CD4-positive, alpha-beta T cell treated with Interferon gamma for 1 hour (primary cell): ENCODE data around the gene IGF1R.

Experiments used
- DNase-seq: peaks from one replicate; pipeline ENCODE4 v3.0.0-alpha.2; 2020

Gene IGF1R

DNA sequence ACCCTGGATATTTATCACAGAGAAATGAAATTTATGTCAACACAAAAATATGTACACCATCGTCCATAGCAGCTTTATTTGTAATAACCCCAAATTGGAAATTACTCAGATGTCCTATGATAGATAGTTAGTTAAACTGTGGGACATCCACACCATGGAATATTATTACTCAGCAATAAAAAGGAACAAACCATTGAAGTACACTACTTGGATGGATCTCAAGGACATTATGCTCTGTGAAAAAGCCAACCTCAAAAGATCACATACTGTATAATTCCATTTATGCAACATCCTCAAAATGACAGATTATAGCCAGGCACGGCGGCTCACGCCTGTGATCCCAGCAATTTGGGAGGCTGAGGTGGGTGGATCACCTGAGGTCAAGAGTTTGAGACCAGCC is 246.0 kb downstream of the IGF1R start:
- DNase-seq = no peak

DNA sequence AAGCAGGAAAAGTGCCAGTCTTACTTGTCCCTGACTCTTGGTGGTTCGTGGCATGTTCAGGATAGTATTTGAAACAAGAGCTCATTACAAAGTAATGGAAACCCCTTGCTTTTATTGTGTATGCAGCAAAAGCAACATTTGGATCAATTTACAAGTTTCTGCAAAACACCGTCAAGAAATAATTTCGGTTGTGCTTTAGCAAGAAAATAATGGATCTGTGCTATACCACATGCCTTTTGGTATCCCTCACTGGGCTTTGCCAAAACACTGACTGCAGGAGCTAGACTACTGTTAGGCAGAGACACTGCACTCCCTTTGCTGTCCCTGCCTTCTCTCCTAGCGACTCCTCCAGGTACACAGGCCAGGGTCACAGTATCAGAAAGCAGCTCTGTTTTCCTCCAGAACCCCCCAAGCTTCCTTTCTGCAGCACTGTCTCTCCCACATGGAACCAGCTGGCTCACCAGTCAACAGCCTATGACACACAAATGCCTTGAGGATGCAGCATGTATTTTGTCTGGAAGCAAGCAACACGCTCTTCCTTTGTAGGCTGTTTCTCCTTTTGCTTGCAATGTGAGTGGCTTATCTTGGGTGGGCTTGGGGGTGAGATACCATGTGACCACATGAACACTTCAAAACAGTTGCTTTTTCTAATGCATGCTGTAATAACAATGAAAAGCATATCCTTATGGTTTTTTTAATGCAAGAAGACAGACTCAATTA is 247.8 kb downstream of the IGF1R start:
- DNase-seq = no peak

DNA sequence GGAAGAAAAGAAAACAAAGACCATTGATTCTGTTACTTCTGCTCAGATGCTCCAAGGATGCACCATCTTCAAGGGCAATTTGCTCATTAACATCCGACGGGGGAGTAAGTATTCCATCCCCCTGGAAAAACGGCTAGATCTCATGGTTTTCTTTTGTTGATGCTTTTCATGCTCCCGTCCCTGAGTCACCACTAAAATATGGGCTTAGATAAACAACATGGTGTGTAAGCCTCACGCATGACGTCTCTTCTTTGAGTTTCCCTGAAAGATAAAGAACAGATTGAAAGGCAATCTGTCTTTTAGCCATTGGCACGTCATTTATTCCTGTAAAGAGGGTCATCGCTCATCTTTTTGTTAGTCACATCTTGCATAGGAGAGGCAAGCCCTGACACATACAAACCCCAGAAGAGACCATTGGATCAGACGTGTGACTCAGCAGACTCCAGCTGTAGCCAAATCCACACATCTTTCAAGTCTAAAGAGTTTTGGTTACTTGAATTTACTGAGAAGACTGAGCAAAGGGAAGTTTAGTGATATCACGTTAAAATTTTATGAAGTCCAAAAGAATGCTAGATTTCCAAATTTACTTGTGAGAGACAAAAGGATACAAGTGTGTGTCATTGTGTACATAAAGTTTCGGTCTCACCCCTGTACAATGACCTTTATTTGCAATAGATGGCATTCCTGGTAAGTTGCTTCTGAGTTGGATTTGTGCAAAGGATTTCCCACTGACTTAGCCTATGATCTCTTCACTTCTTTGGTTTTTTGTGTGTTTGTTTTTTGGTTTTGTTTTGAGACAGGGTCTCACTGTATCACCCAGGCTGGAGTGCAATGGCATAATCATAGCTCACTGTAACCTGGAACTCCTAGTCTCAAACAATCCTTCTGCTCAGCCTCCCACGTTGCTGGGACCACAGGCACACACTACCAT is 248.7 kb downstream of the IGF1R start:
- DNase-seq = no peak

DNA sequence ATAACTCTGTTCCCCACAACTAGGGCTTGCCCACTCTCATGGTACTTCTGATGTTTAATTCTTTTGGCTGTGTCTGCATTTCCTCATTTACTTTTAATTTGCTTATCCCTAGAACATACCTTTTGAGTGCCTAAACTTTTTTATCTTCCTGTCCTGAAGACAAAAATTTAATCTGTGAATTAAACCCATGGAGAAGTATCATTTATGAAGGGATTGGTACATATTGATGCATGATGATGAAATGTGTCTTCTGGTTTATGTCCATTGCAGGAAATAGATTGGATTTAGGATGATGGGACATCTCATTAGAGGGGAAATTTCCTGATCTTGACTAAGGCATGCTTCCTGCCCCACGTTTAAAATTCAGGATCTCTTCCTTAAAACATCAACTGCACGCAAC is 249.8 kb downstream of the IGF1R start:
- DNase-seq = no peak

DNA sequence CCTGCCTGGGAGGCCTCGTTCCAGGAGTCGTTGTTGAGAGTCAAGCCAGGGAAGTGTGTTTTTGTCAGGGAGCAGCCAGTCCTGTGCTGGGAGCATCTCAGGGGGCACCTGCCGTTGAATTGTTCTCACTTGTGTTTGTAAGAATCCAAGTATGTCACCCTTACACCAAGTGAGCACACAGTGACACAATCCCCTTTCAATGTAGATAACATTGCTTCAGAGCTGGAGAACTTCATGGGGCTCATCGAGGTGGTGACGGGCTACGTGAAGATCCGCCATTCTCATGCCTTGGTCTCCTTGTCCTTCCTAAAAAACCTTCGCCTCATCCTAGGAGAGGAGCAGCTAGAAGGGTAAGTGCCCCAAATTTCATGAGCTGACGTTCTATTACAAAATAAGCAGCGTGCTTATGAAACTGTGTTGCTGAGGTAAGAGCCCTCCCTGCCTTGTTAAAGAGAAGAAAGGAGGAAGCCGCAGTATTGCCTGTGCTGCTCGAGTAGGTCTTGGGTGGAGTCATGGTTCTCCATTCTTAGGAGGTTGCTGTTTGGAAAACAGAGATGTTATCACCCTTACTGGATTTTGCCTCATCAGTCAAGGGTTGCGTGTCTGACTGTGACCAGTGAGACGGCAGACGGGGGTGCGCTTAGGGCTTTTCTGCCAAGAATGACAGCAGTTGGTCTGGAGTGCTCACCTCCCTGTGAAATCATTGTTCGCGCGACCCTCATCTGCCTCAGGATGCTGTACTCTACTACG is 251.1 kb downstream of the IGF1R start:
- DNase-seq = peak; percentile 18

- DNase-seq = no peak
These were observed 252.0 kb downstream of the IGF1R start for GRCh38 chr15:98900356-98900755.

- no peak for DNase-seq
These were observed 253.2 kb downstream of the IGF1R start for GRCh38 chr15:98901434-98902072.

DNA sequence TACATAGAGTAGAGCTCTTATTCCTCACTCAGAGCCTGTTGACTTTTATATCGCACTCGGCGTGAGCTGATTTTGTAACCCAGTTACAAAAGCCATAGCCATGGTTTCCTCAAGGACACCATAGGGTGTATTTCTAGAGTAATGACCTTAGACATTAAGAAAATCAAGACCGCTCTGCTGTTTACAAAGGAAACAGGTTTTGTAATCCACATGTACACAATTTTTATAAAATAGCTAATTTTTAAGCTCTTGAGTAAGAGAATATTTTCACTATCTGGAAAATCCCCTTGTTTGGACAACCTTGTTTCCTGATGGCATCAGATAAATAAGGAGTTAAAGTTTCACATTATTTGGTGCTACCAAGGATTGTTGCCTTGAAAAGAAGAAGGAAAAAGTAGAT is 254.6 kb downstream of the IGF1R start:
- DNase-seq = no peak

DNA sequence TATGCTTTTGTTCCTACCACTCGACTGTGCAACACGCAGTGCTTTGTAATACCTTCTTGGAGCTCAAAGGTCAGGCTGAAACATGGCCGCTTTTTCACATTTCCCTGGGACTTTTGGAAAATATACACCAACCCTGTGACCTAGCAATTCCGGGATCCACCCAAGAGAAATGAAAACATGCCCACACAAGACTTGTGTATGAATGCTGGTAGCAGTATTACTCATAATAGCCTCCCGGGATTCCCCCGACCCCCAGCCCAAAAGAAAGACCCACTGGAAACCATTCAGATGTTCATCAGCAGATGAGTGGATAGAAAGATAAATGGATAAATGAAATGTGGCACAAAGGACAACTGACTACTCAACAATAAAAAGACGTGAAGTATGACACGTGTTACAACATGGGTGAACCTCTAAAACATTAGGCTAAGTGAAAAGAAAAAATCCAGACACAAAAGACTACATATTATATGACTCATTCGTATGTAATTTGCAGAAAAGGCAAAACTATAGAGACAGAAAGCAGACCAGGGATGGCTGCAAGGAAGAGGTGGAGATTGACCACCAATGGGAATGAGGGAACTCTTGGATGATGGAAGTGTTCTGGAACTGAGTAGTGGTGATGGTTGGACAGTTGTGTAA is 255.2 kb downstream of the IGF1R start:
- DNase-seq = no peak

DNA sequence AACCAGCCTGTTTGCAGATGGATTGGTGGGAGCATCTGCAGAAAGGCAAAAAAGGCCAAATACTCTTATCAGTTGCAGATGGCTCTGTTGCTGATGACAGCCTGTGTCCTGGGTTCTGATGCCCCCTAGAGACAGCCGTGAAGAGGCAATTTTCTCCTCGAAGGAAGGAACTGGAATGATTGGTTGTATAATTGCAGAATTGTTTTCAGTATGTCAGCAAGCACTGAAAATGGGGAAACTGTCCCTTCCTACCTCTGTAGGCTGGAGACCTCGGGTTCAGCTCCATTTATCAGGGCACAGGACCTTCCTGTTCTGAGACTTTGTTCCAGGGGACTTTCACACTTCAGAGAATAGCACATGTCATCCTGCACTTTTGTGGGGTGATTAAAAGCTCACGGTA is 256.2 kb downstream of the IGF1R start:
- DNase-seq = no peak

DNA sequence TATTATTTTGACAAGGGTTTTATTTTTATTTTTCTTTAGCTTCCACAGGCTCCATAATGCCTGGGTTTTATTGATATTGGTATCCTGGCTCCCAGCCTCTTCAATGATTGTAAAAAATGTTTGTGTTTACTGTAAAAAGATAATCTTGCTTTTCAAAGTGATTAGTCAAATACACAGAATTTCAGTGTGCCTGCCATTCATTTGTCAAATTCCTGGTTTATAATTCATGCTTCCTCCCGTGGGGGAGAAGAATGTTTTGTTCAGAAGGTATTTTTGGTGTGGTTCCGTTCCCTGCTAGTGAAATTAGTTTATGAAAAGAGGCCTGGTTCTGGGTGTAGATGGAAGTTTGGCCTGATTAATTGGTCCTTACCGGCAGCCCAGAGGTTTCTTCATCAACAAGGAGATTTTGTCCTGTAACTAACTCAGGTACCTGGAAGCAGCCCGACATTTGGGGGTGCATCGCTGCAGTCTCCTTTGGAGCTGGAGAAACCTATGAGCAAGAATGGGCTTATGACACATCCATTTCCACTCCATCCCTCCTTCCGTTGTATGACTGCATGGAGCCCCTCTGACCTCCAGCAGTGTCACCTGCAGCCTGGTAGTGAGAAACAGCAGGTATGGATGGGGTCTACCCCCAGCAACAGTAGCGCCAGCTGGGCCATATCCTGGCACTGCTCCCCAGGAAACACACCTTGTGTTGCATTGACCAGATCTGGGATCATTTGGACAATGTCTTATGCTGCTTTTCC is 257.8 kb downstream of the IGF1R start:
- no peak for DNase-seq

DNA sequence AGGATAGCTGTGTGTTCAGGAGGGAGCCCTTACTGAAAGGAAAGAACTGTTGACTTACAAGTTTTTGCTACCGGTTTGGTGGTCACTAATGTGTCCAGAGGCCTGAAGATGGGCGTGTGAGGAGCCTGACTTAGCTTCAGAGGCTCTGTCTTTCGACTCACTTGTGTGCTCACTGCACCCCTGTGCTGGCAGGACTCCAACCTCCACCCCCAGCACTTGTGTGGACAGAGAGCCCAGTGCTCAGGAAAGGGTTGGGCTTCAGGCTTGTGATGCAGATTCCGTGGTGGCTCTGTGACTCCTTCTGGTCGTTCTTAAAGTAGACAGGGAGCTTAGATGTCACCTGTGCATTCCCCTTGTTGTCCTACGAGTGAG is 258.4 kb downstream of the IGF1R start:
- DNase-seq = no peak

DNA sequence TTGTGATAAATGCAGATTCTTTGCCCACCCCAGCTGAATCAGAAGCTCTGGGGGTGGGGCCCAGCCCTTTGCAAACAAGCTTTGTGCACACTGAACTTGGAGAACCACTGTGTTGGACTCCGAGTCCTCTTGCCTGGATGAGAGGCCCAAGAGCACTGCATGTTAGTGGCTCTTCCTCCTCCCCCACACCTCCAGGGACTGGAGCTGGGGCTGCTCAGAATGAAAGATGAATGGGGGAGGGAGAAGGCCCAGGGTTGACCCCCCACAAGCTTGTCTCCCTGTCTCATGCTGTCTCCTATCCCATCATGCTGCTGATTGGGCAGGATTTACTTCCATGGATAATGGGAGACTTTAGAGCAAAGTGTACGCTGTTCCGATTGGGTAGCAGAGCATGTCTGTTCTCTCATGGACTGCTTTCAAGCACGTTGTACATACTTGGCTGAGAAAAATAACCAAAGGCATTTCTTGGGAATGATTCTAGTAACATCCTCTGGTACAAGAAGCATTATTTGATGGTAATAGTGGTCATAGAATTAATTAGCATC is 259.7 kb downstream of the IGF1R start:
- no peak for DNase-seq

DNA sequence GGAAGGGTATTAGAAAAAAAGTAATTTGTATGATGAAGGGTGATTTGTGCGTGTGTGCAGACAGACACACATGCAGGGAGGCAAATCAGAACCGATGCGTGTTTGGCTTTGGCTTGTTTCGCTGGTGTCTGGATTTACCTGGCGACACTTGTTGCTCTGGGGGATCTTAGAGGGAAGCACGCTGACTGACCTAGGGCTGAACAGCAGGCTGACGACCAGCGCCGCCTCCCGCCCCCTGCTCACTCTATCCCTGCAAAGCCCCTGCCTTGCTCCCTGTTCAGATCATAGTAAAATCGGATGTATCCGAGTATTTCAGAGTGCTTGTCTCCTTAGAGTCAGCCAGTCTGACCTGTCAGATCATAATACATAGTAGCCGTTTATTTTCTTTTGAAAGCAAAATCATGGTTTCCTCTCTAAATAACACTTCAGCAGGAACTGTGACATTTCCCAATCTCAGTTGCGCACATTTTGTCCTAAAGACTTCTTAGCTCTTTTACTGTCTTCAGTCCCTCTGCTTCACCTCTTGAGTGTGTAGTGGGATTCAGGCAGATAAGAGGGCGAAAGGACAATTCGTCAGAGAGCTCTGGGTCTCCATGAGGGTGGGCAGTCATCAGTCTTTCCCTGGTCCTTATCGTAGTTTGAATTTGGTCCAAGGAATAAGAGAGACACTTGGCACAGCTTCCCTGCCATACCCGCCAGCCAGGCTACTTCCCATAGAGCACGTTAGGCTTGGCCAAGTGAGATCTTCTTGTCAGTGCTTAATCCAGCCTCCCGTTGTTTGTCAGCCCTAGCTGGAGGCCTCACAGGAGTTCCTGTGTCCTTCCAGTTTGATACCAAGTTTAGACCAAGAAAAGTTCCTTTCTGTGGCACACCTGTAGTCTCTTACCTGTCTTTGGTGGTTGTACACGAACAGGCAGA is 261.9 kb downstream of the IGF1R start:
- no peak for DNase-seq

DNA sequence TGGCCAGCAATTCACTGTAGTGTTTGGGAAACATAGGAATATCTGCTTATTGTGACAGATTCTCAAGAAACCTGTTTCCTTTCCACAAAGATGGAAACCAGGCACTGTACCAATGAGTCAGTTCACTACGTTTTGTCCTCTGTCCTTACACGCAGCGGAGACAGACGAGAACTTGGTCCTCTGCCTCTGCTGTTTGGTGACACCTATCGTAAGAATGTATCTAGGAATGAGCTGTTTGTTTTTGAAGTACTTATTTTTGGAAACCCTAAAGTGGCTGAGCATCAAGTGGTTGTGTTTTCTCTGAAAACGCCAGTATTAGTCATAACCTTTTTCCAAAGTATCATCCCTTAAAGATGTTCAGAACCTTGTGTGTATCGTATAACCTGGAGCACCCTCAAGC is 266.3 kb downstream of the IGF1R start:
- no peak for DNase-seq

DNA sequence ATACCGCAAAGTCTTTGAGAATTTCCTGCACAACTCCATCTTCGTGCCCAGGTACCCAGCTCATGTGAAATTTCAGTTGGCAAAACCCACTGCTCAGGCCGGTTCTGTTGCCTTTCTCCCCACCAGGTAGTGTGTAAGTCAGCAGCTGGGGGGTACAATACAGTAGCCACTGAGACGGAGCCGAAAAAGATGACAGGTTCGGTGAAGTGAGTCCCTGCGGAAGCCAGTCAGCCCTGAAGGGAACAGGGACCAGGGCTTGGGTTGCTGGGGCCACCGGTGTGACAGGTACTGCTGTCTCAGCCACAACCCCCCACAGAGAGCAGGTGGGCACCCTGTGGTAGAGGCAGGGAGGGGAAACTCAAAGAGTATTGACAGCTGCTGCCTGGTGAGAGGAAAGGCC is 268.5 kb downstream of the IGF1R start:
- no peak for DNase-seq

DNA sequence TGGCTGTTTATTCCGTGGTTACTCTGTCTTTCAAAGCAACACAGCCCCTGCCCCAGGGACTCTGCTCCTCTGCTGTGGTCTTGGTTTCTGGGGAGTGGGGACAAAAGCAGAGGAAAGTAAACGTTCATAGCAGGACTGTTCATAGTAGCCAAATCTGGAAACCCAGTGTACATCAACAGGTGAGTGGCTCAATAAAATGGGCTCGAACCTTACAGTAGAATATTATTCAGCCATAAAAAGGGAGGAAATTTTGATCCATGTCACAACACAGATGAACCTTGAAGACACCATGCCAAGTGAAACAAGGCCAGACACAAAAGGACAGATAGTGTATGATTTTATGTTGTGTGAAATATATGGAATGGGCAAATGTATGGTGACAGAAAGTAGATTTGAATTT is 269.1 kb downstream of the IGF1R start:
- DNase-seq = no peak

DNA sequence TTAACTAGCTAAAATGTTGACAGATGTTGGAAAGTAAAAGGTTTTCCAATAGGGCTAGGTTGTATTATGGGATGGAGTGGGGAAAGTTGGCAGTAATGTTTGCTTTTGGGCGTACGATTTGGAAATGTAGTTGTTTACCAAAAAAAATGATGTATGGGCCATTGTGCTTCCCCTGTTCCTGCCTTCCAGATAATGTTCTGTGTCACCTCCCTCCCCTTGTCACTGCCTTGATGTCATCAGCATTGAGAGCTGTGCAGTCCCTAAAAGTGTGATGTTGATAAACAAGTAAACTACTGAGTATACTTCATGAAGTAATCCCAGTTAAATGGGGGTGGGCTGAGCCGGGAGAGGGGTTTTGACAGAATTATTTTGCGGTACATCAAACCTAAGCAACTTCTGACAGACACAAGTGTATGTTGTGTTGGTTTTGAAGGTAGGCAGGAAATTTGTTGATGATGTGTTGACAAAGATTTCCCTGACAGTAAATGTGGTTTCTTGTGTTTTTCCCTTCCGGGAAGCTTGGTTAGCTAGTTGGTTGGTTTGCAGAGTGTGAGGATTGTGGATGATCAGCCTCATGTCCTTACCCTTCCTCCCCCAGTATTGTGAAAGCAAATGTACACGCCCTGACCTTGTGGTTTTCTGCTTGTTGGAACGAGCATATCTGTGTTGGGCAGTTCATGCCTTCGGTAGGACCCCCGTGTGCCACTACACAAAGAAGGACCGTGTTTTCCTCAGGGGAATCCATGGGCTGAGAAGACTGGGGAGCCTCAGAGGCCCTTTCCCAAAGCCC is 271.9 kb downstream of the IGF1R start:
- no peak for DNase-seq

DNA sequence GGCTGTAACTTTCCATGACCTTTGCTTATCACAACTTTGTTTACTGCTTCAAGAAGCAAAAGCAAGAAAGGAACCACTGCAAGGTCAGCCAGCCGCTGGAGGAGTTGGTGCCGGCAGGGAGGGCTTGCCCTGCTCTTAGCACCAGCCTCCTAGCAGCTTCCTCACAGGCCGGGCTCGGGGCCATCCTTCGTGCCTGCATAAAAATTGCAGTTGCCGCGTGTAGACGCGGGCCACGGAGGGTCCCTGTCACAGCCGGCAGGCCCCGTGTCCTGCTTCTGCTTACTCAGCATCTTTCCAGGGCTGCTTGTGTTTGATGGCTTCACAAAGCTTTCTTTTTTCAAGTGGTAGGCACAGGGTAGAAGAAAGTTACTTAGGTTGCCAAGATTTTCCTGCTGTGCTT is 274.8 kb downstream of the IGF1R start:
- no peak for DNase-seq

- DNase-seq = no peak
These were observed 275.2 kb downstream of the IGF1R start for GRCh38 chr15:98923579-98923978.
